Measurements from ENCODE around the gene FGFRL1.
A peak's percentile ranks its signal among the peaks of the same experiment; 100 is the strongest.

FGFRL1 gene

DNA sequence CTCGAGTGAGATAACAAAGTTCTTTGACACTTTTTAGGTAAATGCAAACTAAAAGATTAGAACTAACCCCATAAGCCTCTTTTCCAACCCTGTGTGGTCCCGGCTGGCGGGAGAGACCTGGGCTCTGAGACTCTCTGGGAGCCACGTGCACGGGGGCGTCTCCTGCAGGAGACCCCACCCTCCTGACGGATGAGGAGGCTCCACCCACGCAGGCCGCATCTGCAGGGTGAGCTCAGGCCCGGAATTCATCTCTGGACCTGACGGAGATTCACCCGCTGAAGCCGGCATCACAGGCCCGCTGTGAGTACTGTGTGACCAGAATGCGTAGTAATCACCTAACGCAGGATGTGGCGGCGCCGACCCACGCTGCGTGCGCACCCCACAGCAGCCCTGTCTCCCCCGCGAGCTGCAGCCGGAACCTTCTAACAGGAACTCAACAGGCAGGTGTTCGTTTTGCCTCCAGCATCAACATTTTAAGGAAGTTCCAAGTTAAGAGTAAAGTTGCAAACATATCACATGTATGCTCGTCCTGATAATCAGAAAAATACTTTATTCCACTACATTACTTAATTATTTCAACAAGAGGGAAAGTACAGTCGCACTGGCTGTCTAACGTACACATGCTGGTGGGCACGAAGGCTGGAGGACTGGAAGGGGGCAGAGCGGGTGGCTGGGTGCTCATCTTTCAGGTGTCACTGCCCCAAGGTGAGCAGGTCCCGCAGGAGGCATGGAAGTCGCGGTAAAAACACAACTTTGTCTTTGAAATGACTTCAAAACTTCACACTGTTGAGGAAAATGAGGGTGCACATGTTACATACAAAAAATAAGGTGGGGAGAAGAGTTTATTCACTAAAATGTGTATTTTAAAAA is 44.5 kb downstream of the FGFRL1 start:
- peak; percentile 81 for DNase-seq

DNA sequence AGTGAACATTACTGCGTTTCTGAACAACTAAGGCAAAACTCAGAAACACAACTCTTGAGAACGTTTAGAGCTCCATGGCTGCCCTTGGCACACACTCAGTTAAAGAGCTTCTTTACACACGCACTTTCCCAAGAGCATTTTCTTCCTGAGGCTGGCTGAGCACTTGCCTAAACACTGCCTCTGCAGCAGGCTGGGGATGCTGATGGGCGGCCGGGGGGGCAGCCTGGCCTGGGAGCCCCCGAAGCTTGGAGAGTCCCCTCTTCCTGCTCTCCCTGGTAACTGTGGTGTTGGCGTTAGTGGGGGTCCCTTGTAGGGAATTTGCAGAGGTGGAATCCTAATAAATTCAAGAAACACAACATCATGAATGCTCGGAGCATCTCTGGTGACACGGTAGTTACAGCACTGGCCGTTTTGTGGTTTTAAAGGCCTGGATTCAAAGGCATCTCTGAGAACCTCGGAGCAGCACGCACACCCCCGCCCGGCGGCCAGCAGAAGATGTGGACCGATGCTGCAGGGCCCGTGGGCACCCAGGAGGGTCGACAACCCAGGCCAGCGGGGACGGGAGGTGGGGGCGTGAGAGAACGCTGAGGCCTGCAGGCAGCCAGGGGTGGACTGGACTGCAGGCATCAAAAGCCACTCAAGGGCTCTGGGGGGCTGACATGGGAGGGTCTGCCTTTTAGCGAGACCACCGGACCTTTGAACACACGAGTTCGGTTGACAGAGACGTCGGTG is 45.4 kb downstream of the FGFRL1 start:
- DNase-seq: no peak

GRCh38 chr4:1057403-1057745 is 45.9 kb downstream of the FGFRL1 start:
- no peak for DNase-seq

DNA sequence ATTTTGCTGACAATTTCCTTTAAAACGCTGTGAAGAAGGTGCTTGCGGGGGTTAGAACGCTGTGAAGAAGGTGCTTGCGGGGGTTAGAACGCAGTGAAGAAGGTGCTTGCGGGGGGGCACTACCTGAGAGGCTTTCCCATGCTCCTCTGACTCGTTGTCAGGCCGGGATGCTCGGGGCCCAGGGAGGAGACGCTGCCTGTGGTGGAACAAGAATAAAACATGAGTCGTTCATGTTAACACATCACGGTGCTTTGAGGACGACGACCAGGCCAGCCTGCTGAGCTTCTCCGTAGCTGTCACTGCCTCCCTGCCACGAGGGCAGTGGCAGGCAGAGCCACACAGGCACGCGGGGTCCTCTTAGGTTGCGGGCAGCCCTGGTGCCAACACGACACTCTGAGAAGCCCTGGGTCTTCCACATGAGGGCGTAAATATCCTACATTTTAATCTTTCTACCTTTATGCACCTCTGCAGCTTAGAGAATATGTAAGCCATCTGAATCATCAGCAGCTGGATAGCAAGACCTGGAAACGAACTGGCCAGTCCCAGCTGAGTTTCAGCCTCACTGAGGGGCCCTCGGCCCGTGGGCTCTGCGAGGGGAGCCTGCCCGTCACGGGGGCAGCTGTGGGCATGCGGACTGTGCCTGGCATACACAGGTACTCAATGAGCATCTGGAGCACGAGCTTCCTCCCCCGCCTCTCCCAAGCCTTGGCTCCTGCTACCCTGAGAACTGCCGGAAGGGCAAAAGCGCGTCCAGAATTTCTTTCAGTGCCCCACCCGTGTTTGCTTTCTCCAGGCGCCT is 47.0 kb downstream of the FGFRL1 start:
- DNase-seq: peak; percentile 11

- DNase-seq: peak; percentile 3
These were observed 47.7 kb downstream of the FGFRL1 start for GRCh38 chr4:1058997-1059665.

- no peak for DNase-seq
These were observed 48.7 kb downstream of the FGFRL1 start for GRCh38 chr4:1060121-1060520.

- no peak for DNase-seq
These were observed 49.2 kb downstream of the FGFRL1 start for GRCh38 chr4:1060621-1061020.

- DNase-seq: no peak
These were observed 49.8 kb downstream of the FGFRL1 start for GRCh38 chr4:1061056-1061700.

DNA sequence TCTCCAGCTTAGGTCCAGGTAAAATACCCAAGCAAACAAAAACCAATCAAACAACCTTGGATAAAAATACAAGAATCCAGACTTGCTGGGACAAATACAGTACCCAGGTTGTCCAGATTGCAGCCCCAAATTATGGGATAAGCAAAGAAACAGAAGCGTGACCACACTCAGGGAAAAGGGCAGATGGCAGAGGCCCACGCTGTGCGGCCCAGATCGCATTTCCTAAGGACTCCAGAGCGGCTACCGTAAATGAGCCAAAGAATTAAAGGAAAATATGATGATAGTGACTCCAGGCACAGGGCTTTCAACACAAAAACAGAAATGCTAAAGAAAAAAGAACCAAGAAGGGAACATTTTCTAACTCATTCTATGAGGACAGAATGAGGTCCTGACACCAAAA is 50.3 kb downstream of the FGFRL1 start:
- DNase-seq: no peak

DNA sequence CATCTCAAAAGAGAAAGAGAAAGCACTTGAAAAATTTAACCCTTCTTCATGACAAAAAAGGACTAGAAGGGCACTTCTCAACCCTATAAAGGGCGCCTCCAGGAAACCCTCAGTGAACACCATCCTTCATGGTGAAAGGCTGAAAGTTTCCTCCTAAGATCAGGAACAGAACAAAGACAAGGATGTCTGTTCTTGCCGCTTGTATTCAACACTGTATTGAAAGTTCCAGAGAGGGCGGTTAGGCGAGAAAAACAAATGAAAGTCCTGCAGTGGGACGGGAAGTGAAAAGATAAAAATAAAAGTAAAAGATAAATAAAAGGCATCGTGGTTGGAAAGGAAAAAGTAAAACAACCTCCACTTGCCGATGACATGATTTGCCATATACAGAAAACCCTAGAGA is 51.0 kb downstream of the FGFRL1 start:
- DNase-seq: no peak

DNA sequence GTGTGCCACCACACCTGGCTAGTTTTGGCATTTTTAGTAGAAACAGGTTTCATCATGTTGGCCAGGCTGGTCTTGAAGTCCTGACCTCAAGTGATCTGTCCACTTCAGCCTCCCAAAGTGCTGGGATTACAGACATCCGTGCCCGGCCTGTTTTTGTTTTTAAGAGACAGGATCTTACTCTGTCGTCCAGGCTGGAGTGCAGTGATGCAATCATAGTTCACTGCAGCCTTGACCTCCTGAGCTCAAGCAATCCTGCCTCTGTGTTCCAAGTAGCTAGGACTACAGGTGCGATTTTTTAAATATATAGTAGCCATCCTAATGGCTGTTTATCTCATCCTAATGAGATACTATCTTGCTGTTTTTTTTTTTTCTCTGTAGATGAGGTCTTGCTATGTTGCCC is 54.3 kb downstream of the FGFRL1 start:
- DNase-seq: no peak

GRCh38 chr4:1069394-1069793 is 58.0 kb downstream of the FGFRL1 start:
- no peak for DNase-seq

DNA sequence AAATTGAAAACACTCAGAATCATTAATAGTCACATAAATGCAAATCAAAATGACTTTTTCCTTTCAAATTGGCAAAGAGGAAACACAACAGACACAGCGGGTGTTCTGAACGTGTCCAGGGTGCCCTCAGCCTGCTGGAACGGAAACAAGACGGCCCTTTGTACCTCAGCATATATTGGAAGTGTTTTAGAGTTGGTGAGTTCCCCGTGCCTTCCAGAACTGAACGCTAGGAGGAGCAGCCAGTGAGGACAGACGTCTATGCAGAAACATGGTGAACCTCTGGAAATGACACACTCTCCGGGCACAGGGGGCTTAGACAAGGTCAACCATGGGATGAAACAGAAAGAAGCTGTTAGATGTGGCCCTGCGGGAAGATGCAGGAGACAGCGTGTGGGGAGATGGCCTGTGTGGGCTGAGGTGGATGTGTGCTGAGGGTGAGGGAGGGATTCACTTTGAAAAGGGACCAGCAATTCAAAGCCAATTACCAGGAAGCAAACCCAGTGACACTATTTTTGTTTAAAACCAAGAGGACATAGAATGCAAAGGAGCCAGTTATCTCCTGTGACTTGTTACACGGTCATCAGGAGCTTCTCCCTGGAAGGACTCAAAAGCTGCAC is 61.5 kb downstream of the FGFRL1 start:
- DNase-seq: peak; percentile 48

GRCh38 chr4:1074077-1074476 is 62.7 kb downstream of the FGFRL1 start:
- no peak for DNase-seq

- DNase-seq: no peak
These were observed 63.8 kb downstream of the FGFRL1 start for GRCh38 chr4:1075225-1075624.

- no peak for DNase-seq
These were observed 64.6 kb downstream of the FGFRL1 start for GRCh38 chr4:1075809-1076699.

Data from activated T-cell treated with anti-CD3 and anti-CD28 coated beads, Interleukin-2, amount 50 U/mL, for 1 hour (primary cell).